Muscle layer of colon (tissue), 2 donors: ENCODE measurements around the gene AJM1.
A peak's percentile ranks its signal among the peaks of the same experiment; 100 is the strongest.
"Not testable (repeated sequence)": the region's sequence is repeated elsewhere in the genome, so short reads cannot be mapped to it uniquely, and the experiment has no call there.

Experiments used
- H3K27ac ChIP-seq: one replicate; pipeline ENCODE4 v1.7.0; 2013; ENCODE audit warnings: low read depth, mild to moderate bottlenecking, low read length, moderate library complexity
- H3K27me3 ChIP-seq, 2 donors: one replicate each; pipeline ENCODE4 v1.7.0; 2013; ENCODE audit warnings: low read length in 2 of 2, mild to moderate bottlenecking in 2 of 2; ENCODE audit not compliant: insufficient read depth in 2 of 2, control insufficient read depth in 1 of 2
- H3K36me3 ChIP-seq: one replicate; pipeline ENCODE4 v1.7.0; 2013; ENCODE audit warnings: mild to moderate bottlenecking, low read length; ENCODE audit not compliant: insufficient read depth
- H3K4me1 ChIP-seq: one replicate; pipeline ENCODE4 v1.7.0; 2013; ENCODE audit warnings: mild to moderate bottlenecking, low read length; ENCODE audit not compliant: insufficient read depth
- H3K4me3 ChIP-seq, 2 donors: one replicate each; pipeline ENCODE4 v1.7.0; 2013; ENCODE audit warnings: low read length in 2 of 2, low read depth in 1 of 2, mild to moderate bottlenecking in 1 of 2, moderate library complexity in 1 of 2
- H3K9ac ChIP-seq: one replicate; pipeline ENCODE4 v1.7.0; 2013; ENCODE audit warnings: low read length
- H3K9me3 ChIP-seq: one replicate; pipeline ENCODE4 v1.7.0; 2013; ENCODE audit warnings: mild to moderate bottlenecking, low read length
- donor health status: abdominal sarcoma.
- donor health status: Adenocarcinoma of cecum.

The AJM1 gene

DNA sequence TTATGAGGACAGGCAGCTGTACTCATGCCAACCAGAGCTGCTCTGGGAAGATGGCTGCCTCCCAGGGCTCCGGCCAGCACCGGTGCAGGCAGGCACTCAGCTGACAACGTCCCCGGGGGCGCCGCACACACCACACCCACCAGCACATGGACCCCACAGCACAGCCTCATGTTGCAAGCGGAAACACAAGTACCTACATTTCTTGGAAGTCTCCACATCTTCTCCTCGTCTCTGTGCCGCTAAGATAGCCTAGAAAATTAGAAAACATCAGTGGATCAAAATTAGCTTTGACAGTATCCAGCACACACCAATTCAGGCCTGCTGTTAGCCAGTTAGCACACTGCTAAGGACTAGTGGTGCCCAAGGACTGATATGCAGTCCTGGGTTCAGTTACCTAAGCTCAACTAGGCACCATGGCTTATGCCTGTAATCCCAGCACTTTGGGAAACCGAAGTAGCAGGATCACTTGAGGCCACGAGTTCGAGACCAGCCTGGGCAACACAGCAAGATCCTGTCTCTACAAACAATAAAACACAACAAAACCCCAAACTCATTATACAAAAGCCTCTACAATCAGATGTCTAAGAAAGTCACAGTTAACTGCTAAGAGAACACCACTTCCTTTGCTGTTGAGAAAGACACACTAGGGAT, 21.5 kb downstream of the AJM1 start:
- Histone ChIP-seq H3K9me3 (no peaks in the 10 kb centered on the region), H3K9ac (no peak overlapping the region), H3K27ac (no peak overlapping the region), H3K36me3 (peaks cover 34% of the 10 kb centered on the region), H3K4me3 (no peak overlapping the region), H3K4me1 (peaks cover 27% of the 10 kb centered on the region), H3K27me3 (no peaks in the 10 kb centered on the region)

DNA sequence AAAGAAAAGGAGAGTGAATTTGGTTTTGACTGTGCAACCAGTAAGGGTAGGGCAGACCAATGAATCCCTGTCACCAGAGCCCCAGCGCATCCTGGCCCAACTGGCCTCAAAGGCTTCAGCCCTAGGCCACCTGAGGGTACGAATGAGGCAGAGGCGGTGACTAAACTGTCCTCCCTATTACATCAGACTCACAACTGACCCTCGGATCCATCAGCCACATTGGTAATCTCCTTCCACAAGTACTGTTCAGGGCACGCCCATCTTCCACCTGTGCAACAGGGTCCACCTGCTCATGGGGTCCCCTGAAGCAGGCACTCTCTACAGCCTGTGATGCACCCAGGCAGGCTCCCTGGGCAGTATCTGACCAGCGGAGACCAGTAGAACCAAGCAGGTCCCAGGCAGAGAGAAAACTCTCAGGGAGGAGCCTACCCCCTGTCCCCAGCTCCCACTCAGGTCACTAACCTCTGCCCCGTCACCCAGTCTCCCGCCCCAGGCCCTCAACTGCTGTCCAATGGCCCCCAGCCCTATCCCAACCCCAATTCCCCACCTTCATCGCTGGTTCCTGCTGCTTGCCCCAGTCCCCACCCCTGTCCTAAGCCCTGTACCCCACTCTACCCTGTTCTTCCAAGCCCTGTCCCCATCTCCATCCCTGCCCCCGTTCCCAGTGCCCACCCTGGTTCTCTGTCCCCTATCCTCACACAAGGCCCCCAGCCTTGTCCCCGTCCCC, 22.9 kb downstream of the AJM1 start:
- peaks cover 16% of the 10 kb centered on the region for H3K4me1 ChIP-seq
- H3K9ac ChIP-seq = peak overlapping the region; percentile 65
- peaks cover 34% of the 10 kb centered on the region for H3K36me3 ChIP-seq
- H3K27me3 ChIP-seq = no peaks in the 10 kb centered on the region
- H3K9me3 ChIP-seq = no peaks in the 10 kb centered on the region
- peak overlapping the region; percentile 46 to 67 for H3K4me3 ChIP-seq
- peak overlapping the region; percentile 31 for H3K27ac ChIP-seq

DNA sequence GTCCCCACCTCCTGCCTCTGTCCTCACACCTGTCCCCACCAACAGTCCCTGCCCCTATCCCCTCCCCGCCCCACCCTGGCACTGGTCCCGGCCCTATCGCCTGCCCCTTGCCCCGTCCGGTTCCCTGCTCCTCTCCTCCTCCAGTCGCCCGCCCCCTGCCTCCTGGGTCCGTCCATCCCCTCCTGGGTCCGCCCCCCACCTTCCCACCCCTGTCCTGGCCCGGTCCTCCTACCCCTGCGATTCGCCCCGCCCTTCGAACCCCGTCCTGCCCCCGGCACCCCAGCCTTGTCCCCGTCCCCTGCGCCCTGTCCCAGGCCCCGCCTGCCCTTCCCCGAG, 23.5 kb downstream of the AJM1 start:
- Histone ChIP-seq H3K4me1 (peaks cover 16% of the 10 kb centered on the region), H3K27ac (peak overlapping the region; percentile 86), H3K9ac (peak overlapping the region; percentile 65), H3K36me3 (peaks cover 32% of the 10 kb centered on the region), H3K4me3 (peak overlapping the region; percentile 67 to 97), H3K27me3 (no peaks in the 10 kb centered on the region), H3K9me3 (no peaks in the 10 kb centered on the region)

DNA sequence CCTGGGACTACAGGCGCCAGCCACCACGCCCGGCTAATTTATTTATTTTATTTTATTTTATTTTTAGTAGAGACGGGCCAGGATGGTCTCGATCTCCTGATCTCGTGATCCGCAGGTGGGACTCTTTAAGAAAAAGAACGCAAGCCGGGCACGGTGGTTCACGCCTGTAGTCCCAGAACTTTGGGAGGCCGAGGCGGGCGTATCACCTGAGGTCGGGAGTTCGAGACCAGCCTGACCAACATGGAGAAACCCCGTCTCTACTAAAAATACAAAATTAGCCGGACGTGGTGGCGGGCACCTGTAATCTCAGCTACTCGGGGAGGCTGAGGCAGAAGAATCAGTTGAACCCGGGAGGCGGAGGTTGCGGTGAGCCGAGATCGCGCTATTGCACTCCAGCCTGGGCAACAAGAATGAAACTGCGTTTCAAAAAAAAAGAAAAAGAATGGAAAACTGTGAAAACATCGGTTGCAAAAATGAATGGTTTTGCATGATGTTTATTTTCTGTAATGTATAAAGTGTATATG, 24.7 kb downstream of the AJM1 start:
- Histone ChIP-seq H3K4me3 (peak overlapping the region; percentile 14 to 36), H3K36me3 (peaks cover 20% of the 10 kb centered on the region), H3K4me1 (peaks cover 16% of the 10 kb centered on the region)
- not testable (repeated sequence) for H3K9me3 ChIP-seq, H3K9ac ChIP-seq, H3K27me3 ChIP-seq, H3K27ac ChIP-seq

DNA sequence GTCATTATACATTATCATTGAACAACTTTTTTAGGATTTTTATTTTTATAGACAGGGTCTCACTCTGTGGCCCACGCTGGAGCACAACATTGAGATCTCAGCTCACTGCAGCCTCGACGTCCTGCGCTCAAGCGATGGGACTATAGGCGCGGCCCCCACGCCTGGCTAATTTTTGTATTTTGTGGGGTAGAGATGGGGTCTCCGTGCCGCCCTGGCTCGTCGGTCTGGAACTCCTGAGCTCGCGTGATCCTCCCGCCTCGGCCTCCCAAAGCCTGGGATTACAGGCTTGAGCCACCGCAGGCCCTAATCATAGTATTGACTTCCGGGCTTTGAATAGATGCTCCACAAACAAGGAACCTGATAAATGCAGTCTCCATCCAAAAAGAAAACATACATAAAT, 25.2 kb downstream of the AJM1 start:
- H3K36me3 ChIP-seq = peaks cover 15% of the 10 kb centered on the region
- H3K4me3 ChIP-seq = no peak overlapping the region
- H3K9ac ChIP-seq = no peak overlapping the region
- no peak overlapping the region for H3K27ac ChIP-seq
- no peaks in the 10 kb centered on the region for H3K27me3 ChIP-seq
- peaks cover 16% of the 10 kb centered on the region for H3K4me1 ChIP-seq
- H3K9me3 ChIP-seq = no peaks in the 10 kb centered on the region

DNA sequence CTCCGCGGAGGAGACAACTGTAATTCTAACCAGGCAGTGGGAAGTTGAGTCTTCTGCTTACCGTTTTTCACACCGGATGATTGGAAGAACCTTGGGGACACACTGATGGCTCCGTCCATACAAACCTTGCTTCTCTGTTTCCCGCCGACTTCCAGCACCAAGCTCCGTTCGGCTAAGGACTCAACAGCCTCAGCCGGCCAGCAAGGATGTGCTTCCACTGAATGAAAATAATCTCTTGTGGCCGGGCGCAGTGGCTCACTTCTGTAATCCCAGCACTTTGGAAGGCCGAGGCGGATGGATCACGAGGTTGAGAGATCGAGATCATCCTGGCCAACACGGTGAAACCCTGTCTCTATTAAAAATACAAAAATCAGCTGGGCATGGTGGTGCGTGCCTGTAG, 25.6 kb downstream of the AJM1 start:
- Histone ChIP-seq H3K9me3 (no peaks in the 10 kb centered on the region), H3K27ac (no peak overlapping the region), H3K4me1 (peaks cover 16% of the 10 kb centered on the region), H3K9ac (no peak overlapping the region), H3K27me3 (no peaks in the 10 kb centered on the region), H3K36me3 (peaks cover 11% of the 10 kb centered on the region), H3K4me3 (no peak overlapping the region)

DNA sequence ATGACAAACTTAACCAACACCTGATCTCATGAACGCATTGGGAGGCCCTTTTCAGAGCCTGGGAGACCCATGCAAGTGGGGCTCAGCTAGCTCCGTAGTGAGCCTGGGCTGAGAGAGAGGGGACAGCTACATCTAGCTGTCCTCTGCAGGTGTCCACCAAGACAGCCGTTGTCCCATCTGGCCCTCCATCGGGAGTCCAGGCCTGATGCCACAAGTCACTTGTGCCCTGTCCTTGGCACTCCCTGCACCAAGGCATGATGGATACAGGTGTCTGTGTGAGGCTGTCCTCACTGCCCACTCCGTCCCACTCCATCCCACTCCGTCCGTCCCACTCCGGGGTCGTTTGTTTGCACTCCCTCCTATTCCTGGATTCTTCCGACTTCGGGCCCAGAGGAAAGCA, 26.4 kb downstream of the AJM1 start:
- H3K9ac ChIP-seq = no peak overlapping the region
- H3K9me3 ChIP-seq = no peaks in the 10 kb centered on the region
- H3K27ac ChIP-seq = no peak overlapping the region
- no peak overlapping the region for H3K4me3 ChIP-seq
- no peaks in the 10 kb centered on the region for H3K27me3 ChIP-seq
- peaks cover 16% of the 10 kb centered on the region for H3K4me1 ChIP-seq
- peaks cover 3% of the 10 kb centered on the region for H3K36me3 ChIP-seq

DNA sequence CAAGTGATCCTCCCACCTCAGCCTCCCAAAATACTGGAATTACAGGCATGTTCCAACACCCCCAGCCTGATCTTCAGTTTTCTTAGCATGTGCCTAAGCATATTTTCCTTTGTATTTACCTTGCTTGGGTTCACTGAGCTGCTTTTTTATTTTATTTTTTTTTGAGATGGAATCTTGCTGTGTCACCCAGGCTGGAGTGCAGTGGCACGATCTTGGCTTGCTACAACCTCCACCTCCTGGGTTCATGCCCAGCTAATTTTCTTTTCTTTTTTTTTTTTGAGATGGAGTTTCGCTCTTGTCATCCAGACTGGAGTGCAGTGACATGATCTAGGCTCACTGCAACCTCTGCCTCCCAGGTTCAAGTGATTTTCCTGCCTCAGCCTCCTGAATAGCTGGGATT, 27.3 kb downstream of the AJM1 start:
- not testable (repeated sequence) for H3K4me1 ChIP-seq, H3K27ac ChIP-seq, H3K4me3 ChIP-seq, H3K36me3 ChIP-seq, H3K9me3 ChIP-seq, H3K27me3 ChIP-seq, H3K9ac ChIP-seq

DNA sequence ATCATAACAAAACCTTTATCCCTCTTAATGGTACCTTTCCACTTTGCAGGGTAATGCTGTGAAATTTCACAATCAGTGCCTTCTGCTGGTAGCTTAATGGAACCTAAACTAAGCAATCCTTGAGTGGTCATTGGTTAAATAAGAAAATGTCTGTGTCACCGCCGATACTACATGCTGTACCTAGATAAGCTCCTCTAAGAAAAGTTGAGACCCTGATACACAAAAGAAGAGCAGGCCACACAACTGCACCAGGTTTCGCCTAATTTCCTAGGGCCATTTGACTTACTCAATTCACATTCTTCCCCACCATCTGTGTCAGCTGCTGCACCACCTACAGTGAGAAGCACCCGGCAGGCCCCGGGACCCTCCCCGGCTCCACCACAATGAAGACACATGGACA, 32.9 kb downstream of the AJM1 start:
- Histone ChIP-seq H3K27me3 (no peaks in the 10 kb centered on the region), H3K4me1 (no peaks in the 10 kb centered on the region), H3K4me3 (no peak overlapping the region), H3K36me3 (no peaks in the 10 kb centered on the region), H3K9me3 (no peaks in the 10 kb centered on the region), H3K27ac (no peak overlapping the region), H3K9ac (no peak overlapping the region)

DNA sequence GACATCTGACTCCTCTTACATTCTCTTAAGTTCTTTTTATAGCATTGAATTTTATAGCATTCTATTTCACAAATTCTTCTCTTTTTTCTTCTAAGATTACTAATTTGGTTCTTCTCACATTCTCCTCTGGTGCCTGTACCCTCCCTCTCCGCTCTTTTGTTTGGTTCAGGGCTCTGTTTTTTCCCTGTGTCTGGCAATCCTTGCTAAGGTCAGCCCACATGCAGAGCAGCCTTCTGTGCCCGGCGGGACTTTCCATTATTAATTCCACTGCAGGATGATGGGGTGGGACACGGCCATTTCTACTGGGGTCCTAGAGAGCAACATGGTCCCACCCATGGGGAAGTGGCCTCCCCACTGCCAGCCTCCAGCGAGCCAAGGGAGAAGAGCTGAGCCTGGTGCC, 34.2 kb downstream of the AJM1 start:
- Histone ChIP-seq H3K4me1 (peaks cover 2% of the 10 kb centered on the region), H3K9me3 (no peaks in the 10 kb centered on the region), H3K36me3 (no peaks in the 10 kb centered on the region), H3K27me3 (no peaks in the 10 kb centered on the region), H3K4me3 (no peak overlapping the region), H3K27ac (no peak overlapping the region), H3K9ac (no peak overlapping the region)

DNA sequence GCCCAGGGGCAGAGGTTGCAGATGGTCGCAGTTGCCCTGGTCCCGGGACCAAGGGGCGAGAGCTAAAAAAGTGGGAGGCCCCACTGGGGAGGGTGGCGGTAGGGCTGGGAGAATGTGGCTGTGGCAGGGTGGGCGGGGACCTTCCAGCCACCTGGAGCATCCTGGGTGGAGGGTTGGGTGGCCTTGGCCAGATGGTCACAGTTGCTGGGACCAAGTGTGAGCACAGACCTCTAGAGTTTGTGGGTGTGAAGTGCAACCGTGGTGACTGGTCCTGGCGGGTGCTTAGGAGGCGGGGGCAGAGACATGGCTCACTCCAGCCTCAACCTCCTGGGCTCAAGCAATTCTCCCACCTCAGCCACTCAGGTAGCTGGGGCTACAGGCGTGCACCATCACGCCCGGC, 38.4 kb downstream of the AJM1 start:
- Histone ChIP-seq H3K4me1 (peaks cover 8% of the 10 kb centered on the region), H3K9me3 (no peaks in the 10 kb centered on the region), H3K27ac (no peak overlapping the region), H3K36me3 (no peaks in the 10 kb centered on the region), H3K9ac (no peak overlapping the region), H3K27me3 (no peaks in the 10 kb centered on the region), H3K4me3 (no peak overlapping the region)

DNA sequence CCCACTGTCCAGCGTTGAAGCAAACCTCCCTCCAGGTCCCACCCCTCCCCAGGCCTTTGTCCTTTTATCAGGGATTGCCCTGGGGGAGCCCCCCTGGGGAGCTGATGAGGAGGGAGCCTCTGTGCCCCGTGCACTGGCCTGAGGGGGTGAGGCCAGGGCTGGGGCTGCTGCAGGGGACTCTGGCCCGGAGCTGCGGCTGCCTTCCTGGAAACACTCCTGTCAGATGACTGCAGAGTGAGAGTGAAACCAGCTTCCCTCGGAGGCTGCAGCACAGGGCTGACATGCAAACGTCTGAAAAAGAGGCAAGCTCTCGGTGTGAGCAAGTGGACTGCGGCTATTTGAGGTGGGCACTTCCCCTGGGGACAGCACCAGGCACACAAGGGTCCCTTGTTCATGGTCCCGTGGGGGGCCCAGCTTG, 39.4 kb downstream of the AJM1 start:
- H3K9me3 ChIP-seq = no peaks in the 10 kb centered on the region
- H3K27ac ChIP-seq = peak overlapping the region; percentile 44
- H3K4me3 ChIP-seq = no peak overlapping the region
- no peaks in the 10 kb centered on the region for H3K36me3 ChIP-seq
- H3K27me3 ChIP-seq = no peaks in the 10 kb centered on the region
- peaks cover 8% of the 10 kb centered on the region for H3K4me1 ChIP-seq
- no peak overlapping the region for H3K9ac ChIP-seq
